Measurements from ENCODE around the gene CYP11A1.

Gene CYP11A1

DNA sequence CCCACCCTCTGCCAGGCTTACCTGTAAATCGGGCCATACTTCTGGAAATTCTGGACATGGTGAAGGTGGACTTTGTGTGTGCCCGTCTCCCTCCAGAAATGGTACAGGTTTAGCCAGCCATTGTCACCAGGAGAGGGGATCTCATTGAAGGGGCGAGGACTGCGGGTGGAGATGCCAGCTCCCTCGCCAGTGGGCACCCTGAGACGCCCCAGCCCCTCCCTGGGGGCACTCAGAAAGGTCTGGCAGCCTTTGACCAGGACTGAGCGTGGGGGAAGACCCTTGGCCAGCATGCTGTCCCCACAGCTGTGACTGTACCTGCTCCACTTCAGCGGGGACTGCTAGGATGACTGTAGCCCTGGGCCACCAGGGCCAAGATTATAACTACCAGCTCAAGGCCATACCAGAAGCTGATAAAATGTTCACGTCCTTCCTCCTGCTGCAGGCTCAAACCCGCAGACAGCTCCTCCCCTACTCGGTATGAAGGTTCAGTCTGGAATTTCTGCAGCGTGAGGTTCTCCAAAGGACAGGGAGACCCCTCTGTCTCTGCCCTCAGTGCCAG, at the start of gene CYP11A1:
CYP11A1 (minus strand) TSS at position 351 of the 559 bp plus-strand sequence; CDS start at position 290, 61 bp downstream.
- in situ Hi-C loops (cut with HindIII; ENCODE audit: low sequenced_read_pairs): no loop called here

DNA sequence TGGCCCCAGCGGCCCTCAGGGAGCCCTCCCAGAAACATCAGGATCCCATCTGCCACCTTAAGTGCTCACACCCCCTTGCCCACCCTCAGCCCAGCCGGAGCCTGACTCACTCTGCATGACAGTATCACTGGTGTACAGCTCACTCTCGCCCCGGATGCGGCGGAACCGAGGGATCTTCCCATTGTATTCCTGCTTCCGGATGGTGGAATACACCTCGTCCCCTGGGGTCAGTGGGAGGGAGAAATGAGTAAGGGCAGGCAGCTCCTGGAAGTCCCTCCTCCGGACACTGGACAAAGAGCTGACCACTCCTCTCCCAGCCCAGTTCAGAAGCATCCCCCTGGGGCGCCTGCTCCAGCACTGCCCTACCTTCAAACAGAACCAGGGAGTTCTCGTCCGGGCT, 49.8 kb upstream of the CYP11A1 start:
- in situ Hi-C loops (cut with HindIII; ENCODE audit: low sequenced_read_pairs): no loop called here

DNA sequence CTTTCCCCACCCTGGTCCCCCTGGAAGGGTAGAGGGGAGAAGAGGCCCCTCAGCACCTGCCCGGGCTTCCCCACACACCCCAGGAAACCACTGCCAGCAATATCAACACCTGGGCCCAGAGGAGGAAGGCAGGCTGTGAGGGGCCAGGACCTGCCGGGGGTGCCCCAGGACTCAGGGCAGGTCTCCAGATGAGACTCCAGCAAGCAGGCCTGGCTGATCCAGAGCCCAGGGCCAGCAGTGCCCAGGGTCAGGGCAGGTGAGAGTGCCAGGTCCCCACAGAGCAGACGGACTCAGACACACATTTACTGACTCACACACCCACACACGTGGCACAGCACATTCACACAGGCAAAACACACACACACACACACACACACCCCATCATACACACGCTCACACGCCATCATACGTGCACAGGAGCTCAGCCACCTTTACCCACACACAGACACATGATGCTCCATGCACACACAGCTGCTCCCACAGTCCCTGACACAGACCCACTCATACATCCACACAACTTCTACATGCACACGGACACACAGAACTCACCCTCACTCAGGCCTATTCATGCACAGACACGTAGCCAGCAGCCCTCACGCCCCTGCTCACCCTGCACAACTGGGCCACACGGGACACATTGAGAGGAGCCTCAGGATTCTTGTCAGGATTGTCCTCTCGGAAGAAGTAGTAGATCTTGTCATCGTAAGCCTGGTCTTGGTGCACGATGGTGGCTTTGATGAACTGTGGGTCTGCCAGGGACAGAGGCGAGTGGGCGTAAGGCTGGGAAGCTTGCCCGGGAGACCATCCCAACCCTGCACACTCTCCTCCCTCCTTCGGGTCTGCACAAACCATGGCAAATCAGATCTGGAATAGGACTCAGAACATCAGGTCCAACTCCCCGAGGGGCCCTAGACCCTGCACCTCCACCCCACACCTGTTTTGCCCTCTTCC, 48.8 kb upstream of the CYP11A1 start:
- in situ Hi-C loops (cut with HindIII; ENCODE audit: low sequenced_read_pairs): no loop called here

DNA sequence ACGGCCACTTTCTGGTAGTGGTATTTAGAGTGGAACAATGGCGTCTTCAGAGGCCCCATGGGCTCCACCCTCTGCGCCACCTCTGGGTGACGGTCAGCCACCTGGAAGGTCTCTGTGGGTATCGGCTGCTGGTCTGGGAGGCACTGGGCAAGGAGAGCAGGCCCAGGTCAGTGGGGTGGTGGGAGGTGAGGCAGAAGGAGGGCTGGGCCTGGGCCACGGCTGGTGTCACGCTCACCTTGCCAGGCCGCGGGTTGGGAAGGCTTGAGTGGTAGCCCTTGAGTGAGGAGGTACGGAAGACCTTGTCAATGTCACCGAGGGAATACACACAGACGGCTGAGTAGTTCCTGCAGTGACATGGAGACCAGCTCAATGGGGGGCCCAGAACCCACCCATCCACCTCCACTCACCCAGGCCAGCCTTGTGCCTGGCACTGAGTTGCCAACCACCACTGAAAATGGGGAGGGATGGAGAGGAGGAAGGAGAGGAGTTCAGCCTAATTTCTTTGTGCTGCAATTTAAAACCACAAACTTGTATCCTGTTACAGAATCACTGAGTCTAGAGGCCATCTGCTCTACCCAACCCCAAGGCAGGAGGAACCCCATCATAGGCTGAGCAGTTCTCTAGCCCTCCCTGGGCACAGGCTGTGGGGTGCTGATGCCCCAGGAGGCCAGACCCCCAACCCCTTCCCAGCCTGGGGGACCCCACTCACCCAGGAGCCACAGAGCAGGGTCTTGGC, 47.3 kb upstream of the CYP11A1 start:
- in situ Hi-C loops (cut with HindIII; ENCODE audit: low sequenced_read_pairs): no loop called here

DNA sequence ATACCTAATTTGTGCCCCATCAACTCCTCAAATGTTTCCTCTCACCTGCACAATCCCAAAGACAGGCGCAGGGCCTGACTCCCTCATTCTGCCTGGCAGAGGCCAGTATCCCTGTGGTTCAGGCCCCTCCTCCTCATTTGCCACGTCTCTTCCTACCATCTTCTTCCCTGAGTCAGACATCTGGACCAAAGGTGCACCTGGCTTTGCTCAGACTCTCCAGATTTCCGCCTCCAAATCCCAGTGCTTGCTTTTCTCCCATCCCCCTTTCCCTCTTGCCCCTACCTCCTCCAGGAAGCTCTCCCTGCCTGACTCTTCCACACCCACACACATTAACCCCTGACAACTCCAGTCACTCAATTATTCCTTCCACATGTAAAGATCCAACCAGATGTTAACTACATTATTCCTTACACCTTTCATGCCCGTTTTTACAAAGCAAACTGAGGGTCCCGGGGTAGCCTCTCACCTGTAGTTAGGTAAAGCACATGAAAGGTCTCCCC, 46.7 kb upstream of the CYP11A1 start:
- in situ Hi-C loops (cut with HindIII; ENCODE audit: low sequenced_read_pairs): no loop called here

DNA sequence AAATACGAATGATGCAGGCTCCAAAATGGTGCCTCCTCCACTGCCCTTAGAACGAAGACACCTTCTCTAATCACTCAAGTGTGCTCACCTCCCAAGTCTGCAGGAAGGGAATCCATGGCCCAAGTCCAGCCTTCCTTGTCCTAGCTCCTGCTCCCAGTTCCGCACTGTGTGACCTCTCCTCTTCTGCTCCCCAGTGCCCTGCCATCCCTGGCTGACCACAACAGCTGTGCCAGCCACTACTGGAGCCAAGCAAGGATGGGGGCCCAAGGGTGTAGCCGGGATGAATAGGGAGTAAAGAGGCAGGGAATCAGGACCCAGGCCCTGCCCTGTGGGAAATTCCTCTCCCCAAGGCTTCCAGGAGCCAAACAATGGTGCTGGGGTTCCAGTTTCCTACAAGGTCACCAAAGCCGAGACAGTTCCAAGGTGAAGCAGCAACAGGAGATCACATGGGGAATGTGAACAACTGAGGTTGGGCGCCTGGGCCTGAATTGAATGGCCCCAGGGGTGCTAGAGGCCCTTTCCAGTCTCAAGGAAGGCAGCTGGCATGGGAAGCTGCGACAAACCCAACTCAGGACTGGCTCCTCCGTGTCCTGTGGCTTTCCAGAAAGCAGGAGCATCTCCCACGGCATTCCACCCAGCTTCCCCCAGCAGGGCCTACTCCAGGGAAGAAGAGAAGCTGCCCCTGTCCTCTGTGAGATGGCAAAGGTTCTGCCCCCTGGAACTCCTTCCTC, 46.1 kb upstream of the CYP11A1 start:
- in situ Hi-C loops (cut with HindIII; ENCODE audit: low sequenced_read_pairs): no loop called here

DNA sequence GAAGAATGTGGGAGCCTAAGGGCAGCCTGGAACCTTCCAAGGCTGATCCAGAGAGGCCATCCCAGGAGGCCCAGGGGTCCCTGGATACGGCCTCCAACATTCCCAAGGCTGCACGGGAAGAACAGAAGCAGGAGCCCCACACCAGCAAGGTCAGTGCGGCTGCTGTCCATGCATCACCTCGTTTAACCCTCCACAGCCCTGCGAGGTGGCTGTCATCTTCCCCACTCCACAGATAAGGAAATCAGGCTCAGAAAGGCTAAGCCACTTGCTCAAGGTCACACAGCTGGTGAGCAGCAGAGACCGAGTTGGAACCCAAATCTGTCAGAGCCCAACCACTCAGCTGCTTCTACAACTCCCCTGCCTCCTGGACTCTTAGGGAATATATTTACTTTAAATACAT, 44.7 kb upstream of the CYP11A1 start:
- in situ Hi-C loops (cut with HindIII; ENCODE audit: low sequenced_read_pairs): no loop called here

DNA sequence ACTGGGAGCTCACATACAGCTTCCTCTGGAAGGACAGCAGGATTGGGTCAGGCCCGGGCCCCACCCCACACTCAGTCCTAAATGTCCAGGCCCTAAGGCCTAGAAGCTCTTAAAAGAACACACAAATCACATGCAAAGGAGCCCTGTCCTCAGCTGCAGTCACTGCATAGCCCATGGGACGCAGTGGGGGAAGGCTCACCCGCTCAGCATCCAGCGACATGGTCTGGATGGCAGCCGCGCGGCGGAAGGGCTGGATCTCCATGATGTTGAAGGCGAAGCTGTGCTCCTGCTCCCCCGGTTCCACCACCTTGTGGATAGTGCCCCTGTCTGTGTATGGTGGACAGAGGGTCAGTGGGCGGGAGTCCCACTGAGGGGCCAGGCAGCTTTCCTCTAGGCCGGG, 44.2 kb upstream of the CYP11A1 start:
- in situ Hi-C loops (cut with HindIII; ENCODE audit: low sequenced_read_pairs): no loop called here

DNA sequence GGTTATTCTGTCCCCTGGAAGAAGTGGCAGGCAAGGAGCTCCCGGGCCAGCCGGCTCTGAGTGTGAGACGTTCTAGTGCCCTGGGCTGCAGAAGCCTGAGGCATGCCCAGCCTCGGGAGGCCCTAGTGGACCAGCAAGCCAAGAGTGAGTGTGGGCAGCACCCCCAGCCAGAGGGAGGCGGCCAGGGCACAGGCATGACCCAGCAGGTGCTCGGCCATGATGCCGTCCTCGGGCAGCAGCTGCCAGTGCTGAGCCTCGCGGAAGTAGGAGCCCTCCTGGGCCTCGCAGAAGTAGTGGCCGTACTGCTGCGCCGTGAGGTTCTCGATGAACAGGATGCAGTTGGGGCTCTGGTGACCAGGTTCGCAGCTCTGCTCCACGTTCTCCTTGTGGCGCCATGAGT, 43.1 kb upstream of the CYP11A1 start:
- in situ Hi-C loops (cut with HindIII; ENCODE audit: low sequenced_read_pairs): no loop called here

DNA sequence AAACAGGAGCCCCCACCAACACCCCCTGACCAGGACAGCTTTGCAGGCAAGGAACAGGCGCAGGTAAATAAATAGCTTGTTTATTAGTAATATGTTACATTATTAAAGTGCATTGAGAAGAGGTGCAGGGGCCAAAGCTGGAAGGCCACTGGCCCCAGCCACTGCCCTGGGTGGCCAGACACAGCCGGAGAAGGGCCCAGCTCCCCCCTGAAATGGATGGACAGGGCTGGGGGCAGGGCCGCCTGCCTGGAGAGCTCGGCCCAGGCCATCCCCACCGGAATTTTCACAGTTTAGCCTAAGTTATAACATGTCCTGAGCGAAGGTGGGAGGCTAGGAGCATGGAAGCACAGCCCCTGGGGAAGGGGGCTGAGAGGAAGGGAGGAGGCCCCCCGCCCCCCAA, 41.8 kb upstream of the CYP11A1 start:
- in situ Hi-C loops (cut with HindIII; ENCODE audit: low sequenced_read_pairs): no loop called here

DNA sequence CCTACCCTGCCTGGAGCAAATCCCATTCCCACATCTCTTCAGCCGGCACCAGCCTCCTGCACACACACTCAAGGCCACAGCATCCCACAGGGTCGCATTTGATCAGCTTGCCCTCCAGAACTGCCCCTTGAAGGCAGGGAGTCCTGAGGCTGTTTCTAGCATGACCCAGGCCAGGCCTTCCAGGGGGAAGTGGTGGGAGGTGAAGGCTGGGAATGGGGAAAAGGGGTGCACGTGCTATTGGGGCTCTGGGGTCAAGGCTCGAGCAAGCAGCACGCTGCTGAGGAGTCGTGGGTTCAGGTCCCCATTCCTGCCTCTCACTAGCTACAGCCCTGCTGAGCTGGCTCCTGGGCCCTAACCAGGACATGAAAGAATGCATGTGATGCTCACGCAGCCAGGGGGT, 41.4 kb upstream of the CYP11A1 start:
- in situ Hi-C loops (cut with HindIII; ENCODE audit: low sequenced_read_pairs): no loop called here

DNA sequence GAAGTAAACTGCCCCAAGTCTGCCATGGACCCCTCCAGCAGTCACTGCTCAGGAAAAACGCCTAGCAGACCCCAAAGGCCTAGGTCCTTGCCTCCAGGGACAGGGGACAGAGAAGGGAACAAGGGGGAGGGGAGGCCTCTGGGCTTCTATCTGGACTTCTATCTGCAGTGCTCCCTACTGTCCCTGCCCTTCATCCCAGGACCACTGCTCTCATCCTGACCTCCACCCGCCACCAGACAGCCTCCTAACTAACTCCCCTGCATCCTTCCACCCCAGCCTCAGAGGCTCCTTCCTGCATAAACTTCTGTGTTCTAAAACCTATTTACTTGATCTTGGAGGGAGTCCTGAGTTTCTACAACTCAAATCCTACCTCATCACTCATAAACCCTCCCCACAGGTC, 40.9 kb upstream of the CYP11A1 start:
- in situ Hi-C loops (cut with HindIII; ENCODE audit: low sequenced_read_pairs): no loop called here

DNA sequence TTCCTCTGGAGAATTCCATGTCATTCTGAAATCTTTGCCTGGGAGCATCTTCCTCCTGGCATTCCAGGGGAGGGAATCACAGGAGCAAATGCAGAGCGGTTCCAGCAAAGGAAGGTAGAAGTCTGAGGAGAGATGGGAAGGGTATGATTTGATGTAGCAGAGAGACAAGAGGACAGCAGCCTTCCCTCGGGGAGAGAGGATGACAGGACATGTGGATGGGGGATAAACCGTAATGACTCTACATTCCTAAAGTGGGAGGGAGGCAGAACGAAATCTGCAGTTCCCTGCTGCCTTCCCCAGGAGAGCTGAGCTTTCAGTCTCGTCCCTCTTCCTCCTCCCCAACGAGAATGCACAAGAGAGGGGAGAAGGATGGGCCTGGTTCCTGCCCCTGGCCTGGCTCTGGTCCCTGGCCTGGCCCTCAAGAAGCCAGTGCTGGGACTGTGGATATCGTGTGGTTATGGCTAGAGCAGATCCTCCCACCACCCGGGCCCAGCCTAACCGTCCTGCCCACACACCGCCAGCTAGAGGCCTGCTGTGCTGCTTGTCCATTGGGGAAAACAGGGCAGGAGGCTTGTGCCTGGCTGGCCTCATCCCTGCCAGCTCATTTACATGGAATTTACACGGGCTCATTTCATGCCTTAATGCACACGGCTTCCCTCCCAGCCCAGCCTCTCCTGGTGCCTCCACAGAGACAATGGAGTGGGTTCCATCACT, 39.7 kb upstream of the CYP11A1 start:
- in situ Hi-C loops (cut with HindIII; ENCODE audit: low sequenced_read_pairs): no loop called here

DNA sequence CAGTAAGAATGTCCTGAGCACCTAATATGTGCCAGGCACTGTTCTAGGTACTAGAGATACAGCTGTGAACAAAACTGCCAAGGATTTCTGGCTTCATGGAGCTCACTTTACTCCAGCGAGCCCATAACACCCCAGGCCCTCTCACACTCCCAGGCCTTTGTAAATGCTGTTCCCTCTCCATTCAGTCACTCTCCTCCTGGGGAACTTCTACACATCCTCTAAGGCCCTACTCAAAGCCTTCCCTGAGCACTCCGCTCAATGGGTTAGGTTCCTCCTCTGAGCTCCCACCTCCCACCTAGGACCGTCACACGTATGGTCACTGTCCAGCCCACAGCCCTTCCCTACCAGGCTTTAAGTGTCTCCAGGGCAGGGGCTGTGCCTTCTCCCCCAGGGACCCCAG, 39.1 kb upstream of the CYP11A1 start:
- in situ Hi-C loops (cut with HindIII; ENCODE audit: low sequenced_read_pairs): no loop called here

DNA sequence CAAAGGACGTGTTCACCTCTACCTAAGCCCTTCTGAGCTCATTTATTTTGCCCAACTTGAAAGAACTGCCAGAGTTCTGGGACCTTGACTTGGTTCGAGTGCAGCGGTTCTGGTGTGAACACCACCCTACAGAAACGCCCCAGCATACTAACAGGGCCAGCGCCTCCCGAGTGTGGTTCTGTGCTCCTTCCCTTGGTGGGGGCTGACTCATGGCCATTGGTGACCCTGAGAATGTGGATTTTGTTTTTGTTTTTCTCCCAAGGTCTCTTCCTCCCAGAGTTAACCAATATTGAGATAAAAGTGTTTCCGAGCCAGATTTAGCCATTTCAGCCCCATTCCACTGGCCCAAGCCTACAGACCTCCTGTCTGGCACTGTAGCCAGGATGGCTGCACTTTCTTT, 38.4 kb upstream of the CYP11A1 start:
- in situ Hi-C loops (cut with HindIII; ENCODE audit: low sequenced_read_pairs): no loop called here

DNA sequence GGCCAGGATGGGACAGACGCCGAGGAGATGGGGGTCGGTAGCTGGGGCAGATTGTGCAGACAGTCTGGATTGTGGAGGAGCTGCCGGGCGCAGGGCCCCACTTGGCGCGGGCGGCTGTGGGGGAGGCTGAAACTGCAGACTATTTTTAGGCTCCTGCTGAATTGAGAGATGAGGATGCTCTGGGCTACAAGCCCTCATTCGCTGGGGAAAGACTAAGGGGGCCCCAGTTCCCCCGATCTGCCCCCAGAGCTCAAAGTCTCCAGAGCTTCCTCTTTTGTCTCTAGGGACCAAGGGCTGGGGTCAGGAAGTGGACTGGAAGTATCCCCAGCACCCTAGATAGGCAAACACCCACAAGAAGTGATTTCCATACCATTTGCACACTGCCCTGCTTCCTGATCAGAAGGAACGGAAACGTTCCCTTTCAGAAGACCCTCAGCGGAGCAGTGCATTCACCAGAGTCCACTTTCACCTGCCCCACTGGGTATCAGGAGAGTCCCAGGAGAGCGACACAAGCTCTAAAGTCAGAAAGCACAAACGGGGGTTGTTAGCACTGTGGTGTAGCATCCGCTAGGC, 36.6 kb upstream of the CYP11A1 start:
- in situ Hi-C loops (cut with HindIII; ENCODE audit: low sequenced_read_pairs): no loop called here

DNA sequence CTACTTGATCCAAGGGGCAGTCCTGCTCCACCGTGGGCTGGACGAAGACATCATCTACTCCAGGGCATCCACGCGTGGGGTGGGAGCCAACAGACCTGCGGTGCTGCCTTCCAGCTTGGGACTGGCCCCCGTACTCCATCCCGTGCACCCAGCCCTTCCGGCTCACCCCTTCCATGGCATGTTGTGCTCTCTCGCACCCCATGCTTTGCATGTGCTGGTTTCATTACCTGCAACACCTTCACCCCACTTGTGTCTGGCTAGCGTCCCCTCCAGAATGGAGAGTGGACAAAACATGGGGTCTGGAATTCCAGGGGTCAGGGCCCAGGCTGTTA, 36.1 kb upstream of the CYP11A1 start:
- in situ Hi-C loops (cut with HindIII; ENCODE audit: low sequenced_read_pairs): no loop called here

DNA sequence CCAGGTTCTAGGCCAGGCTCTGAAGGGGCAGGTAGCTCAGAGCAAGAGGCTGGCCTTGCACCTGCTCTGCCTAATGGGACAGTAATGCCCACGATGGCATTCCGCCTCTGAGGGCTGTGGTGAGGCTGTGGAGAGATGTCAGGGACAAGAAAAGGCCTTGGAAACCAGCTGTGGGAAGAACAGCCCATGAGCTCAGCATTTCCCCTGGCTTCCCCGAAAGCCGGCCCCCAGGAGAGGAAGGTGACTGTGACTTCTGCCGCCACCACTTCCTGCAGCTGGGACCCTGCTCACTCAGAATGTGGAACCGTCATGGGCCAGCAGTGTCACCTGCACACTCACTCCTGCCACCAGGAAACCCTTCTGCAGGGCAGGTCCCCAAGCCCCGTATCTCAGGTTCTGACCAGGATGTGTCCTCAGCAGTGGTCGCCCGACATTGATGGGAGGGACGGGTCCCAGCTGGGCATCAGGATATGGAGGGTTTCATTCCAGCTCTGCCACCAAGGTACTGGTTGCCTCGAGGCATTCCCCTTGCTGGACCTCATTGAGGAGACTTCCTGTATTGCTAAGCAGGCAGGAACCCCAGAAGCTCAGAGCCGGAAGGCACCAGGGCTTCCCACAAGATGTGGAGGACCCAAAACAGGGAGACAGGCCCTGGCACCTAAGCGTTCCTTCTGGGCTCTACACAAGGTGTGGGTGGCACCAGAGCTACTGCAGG, 35.6 kb upstream of the CYP11A1 start:
- in situ Hi-C loops (cut with HindIII; ENCODE audit: low sequenced_read_pairs): no loop called here

DNA sequence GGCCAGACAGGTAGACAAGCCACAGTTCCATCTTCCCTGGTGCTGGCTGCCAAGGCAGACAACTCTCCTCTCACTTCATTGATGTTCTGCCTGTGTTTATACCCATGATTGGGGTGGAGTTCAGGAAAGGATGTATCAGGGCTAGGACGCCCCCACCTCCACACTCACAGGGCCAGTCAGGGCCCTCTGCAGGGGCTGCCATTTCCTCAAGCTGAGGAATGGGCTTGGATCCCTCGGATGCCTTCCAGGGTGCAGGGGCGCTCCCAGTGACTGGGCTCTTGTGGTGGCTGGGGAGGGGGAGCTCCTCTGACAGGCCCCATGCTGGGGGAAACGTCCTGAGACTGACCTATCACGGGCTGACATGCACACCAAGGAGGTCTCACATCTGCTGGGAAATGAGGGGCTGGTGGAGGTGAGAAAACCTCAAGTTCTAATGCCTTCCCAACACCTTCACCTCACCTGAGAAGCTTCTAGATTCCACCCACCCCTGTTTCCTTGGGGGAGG, 34.9 kb upstream of the CYP11A1 start:
- in situ Hi-C loops (cut with HindIII; ENCODE audit: low sequenced_read_pairs): no loop called here

Data from endothelial cell of hepatic sinusoid (primary cell).